SU-DHL-6 (cell line): ENCODE measurements around the gene NDST4.

ENCODE experiments used
- H2AFZ ChIP-seq: fragments of 200-600 bp; sonication (generic); 2 replicates; pipeline ENCODE4 v1.6.1; 2014; ENCODE audit warnings: low read depth, mild to moderate bottlenecking, moderate library complexity, mixed read lengths, antibody characterized with exemption, low read length; ENCODE audit not compliant: severe bottlenecking
- H3F3A ChIP-seq: fragments of 200-600 bp; shearing (Covaris generic); 2 replicates; pipeline ENCODE4 v1.6.0; 2016; ENCODE audit warnings: antibody characterized with exemption, mild to moderate bottlenecking; ENCODE audit not compliant: insufficient read depth
- H3K27ac ChIP-seq: fragments of 200-600 bp; sonication (generic); 2 replicates; pipeline ENCODE4 v1.5.1; 2016; ENCODE audit warnings: low read depth, mild to moderate bottlenecking, low read length, moderate library complexity, mixed read lengths
- H3K27me3 ChIP-seq: fragments of 200-600 bp; sonication (generic), shearing (Covaris generic); 2 replicates; pipeline ENCODE4 v1.6.0; 2014; ENCODE audit warnings: mild to moderate bottlenecking, low read length
- H3K36me3 ChIP-seq: fragments of 200-600 bp; sonication (generic); 2 replicates; pipeline ENCODE4 v1.6.1; 2014; ENCODE audit warnings: mild to moderate bottlenecking, low read length, mixed read lengths
- H3K4me2 ChIP-seq: fragments of 300-600, 200-600 bp; shearing (Covaris generic), sonication (generic); 2 replicates; pipeline ENCODE4 v1.6.0; 2014; ENCODE audit warnings: low read length, low read depth, mild to moderate bottlenecking; ENCODE audit not compliant: poor library complexity, severe bottlenecking
- H3K4me3 ChIP-seq: fragments of 200-600 bp; sonication (generic); 2 replicates; pipeline ENCODE4 v1.5.1; 2014; ENCODE audit warnings: antibody characterized with exemption, low read length, mild to moderate bottlenecking, mixed read lengths; ENCODE audit not compliant: insufficient read depth, poor library complexity, severe bottlenecking
- H3K79me2 ChIP-seq: fragments of 200-600 bp; sonication (generic); 2 replicates; pipeline ENCODE4 v1.6.1; 2014; ENCODE audit warnings: mild to moderate bottlenecking, low read length, moderate library complexity; ENCODE audit not compliant: insufficient read depth
- H3K9ac ChIP-seq: fragments of 200-600 bp; sonication (generic); 2 replicates; pipeline ENCODE4 v1.7.0; 2014; ENCODE audit warnings: mild to moderate bottlenecking, low read length
- H3K9me2 ChIP-seq: fragments of 200-600 bp; sonication (generic); replicated peaks from 2 replicates; pipeline ENCODE4 v1.6.1; 2014; ENCODE audit warnings: low read length; ENCODE audit not compliant: insufficient read depth
- H3K9me3 ChIP-seq: fragments of 200-600 bp; sonication (generic); 2 replicates; pipeline ENCODE4 v1.6.1; 2014; ENCODE audit warnings: low read length, mixed read lengths; ENCODE audit not compliant: insufficient read depth
- H4K20me1 ChIP-seq: fragments of 200-600 bp; sonication (generic); 2 replicates; pipeline ENCODE4 v1.6.1; 2014; ENCODE audit warnings: low read depth, mild to moderate bottlenecking, antibody characterized with exemption, low read length, moderate library complexity, mixed read lengths
- EZH2phosphoT487 ChIP-seq: fragments of 200-600 bp; sonication (generic), shearing (Covaris generic); conservative IDR thresholded peaks from 2 replicates; pipeline ENCODE4 v1.6.1; 2018; ENCODE audit warnings: mild to moderate bottlenecking, antibody characterized with exemption, low read length, moderate library complexity, mixed read lengths
- TF ChIP-seq, protein P1 (sequence below): fragments of 200-600 bp; sonication (generic); IDR thresholded peaks from one replicate; pipeline ENCODE4 v1.5.1; 2017; ENCODE audit warnings: antibody characterized with exemption, mild to moderate bottlenecking, low read length, moderate library complexity; ENCODE audit not compliant: insufficient read depth, poor library complexity, severe bottlenecking

NDST4 gene

DNA sequence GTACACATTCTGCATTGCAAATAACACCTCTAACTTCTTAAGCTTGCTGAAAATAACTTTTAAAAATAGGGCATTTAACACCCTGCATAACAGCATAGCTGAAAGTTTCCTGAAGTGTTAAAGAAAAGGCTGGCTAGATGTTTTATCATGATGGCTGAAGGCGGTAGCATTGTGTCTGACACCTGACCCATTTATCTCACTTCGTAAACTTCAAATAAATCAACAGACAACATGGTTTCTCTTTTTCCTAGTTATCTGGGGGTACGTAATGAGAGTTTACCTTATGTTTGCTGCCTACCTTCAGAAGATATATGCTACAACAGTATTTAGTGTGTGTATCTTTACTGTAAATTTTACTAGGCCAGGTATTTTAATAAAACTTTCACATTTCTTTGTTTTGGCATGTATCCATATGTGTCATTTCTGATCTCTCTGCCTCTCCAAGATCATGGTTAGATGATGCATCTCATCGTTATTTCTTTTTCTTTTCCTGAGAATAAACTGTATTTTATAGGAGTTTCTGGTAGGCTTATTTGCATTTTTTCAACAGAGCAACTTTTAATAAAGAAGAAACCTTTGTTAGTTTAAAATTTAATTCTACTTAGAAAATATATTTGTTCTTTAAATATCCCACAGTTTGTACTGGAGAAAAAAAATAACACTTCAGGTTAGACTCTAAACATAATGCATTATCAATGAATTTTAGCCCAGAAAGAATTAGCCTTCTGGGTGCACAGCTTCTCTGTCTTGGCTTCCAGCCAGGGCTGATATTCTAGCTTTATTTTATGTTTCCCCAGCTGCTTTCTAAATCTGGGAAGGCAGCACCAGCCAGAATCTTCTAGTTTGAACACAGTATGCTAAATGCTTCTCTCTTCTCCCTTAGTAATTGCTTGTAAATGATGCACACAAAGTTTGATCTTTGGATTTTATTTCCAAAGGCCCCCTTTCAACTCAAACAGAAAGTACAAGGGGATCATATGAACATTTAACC, 2.9 kb downstream of the NDST4 start:
- Histone ChIP-seq H3K27ac (no peak overlapping the region), H3K27me3 (no peaks in the 10 kb centered on the region), H3K9me2 (no peaks in the 10 kb centered on the region), H3K36me3 (no peaks in the 10 kb centered on the region), H3K4me3 (no peak overlapping the region), H2AFZ (no peak overlapping the region), H3K9ac (no peak overlapping the region), H3K9me3 (no peaks in the 10 kb centered on the region), H4K20me1 (no peaks in the 10 kb centered on the region), H3F3A (no peaks in the 10 kb centered on the region), H3K79me2 (no peaks in the 10 kb centered on the region), H3K4me2 (no peak overlapping the region)
- TF ChIP-seq, protein P1, sequence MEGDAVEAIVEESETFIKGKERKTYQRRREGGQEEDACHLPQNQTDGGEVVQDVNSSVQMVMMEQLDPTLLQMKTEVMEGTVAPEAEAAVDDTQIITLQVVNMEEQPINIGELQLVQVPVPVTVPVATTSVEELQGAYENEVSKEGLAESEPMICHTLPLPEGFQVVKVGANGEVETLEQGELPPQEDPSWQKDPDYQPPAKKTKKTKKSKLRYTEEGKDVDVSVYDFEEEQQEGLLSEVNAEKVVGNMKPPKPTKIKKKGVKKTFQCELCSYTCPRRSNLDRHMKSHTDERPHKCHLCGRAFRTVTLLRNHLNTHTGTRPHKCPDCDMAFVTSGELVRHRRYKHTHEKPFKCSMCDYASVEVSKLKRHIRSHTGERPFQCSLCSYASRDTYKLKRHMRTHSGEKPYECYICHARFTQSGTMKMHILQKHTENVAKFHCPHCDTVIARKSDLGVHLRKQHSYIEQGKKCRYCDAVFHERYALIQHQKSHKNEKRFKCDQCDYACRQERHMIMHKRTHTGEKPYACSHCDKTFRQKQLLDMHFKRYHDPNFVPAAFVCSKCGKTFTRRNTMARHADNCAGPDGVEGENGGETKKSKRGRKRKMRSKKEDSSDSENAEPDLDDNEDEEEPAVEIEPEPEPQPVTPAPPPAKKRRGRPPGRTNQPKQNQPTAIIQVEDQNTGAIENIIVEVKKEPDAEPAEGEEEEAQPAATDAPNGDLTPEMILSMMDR, result no peak
- no peak for TF ChIP-seq EZH2phosphoT487

DNA sequence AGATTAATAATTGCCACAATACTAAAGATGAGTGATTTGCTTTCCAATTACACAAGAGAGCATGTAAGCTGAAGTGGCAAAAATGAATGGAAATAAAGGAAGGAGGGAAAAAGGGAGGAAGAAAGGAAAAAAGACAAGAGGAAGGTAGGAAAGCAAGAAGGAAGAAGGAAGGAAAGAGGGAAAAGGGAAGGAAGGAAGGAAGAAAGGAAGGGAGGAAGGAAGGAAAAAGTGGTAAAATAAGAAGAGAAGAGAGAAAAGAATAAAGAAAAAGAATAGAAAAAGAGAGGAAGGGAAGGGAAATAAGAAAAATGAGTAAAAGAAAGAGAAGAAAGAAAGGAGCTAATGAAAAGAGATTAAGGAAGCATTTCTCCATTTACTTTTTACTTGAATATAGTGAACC, 4.6 kb downstream of the NDST4 start:
- H2AFZ ChIP-seq, result no peak overlapping the region
- H3K9me2 ChIP-seq, result no peaks in the 10 kb centered on the region
- no peaks in the 10 kb centered on the region for H3K27me3 ChIP-seq
- H3K4me3 ChIP-seq, result no peak overlapping the region
- H4K20me1 ChIP-seq, result no peaks in the 10 kb centered on the region
- H3K4me2 ChIP-seq, result no peak overlapping the region
- H3K9ac ChIP-seq, result no peak overlapping the region
- TF ChIP-seq, protein P1, result no peak
- TF ChIP-seq EZH2phosphoT487, result no peak
- no peaks in the 10 kb centered on the region for H3K36me3 ChIP-seq
- H3K9me3 ChIP-seq, result no peaks in the 10 kb centered on the region
- no peaks in the 10 kb centered on the region for H3F3A ChIP-seq
- H3K27ac ChIP-seq, result no peak overlapping the region
- no peaks in the 10 kb centered on the region for H3K79me2 ChIP-seq

DNA sequence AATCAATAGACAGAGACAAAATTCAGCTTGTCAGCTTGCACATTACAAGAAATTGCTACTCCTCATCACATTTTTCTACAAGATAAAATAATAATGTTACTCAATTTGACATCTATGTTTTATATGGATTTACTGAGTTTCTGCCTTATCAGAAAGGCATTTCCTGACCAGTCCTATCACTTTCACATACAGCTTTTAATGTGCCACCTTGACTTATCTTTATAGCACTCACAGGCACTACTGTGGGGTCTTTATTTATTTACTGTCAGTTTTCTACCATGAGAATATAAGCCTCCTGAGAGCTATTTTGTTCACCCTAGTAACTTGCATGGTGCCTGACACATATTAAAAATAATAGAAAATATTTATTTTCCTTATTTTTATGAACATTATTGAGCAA, 6.0 kb downstream of the NDST4 start:
- Histone ChIP-seq H3K9ac (no peak overlapping the region), H3K4me3 (no peak overlapping the region), H3K27ac (no peak overlapping the region), H3K4me2 (no peak overlapping the region), H3K36me3 (no peaks in the 10 kb centered on the region), H3K27me3 (no peaks in the 10 kb centered on the region), H3K9me3 (no peaks in the 10 kb centered on the region), H3F3A (no peaks in the 10 kb centered on the region), H2AFZ (no peak overlapping the region), H3K79me2 (no peaks in the 10 kb centered on the region), H4K20me1 (no peaks in the 10 kb centered on the region), H3K9me2 (no peaks in the 10 kb centered on the region)
- TF ChIP-seq EZH2phosphoT487, result no peak
- TF ChIP-seq, protein P1, result no peak
